ENCODE results near the gene TBCB. TPM values are rescaled to one million over a fixed set of nuclear protein-coding genes. Genes with fewer than 3 reads are reported as not detected.

Gene TBCB
- total and polyA plus RNA-seq, 9 of the 15 experiments (the other 6 are each of a cell fraction or from before 2014, with no cell fraction given): 3.5 to 115 (median 58.9) TPM

DNA sequence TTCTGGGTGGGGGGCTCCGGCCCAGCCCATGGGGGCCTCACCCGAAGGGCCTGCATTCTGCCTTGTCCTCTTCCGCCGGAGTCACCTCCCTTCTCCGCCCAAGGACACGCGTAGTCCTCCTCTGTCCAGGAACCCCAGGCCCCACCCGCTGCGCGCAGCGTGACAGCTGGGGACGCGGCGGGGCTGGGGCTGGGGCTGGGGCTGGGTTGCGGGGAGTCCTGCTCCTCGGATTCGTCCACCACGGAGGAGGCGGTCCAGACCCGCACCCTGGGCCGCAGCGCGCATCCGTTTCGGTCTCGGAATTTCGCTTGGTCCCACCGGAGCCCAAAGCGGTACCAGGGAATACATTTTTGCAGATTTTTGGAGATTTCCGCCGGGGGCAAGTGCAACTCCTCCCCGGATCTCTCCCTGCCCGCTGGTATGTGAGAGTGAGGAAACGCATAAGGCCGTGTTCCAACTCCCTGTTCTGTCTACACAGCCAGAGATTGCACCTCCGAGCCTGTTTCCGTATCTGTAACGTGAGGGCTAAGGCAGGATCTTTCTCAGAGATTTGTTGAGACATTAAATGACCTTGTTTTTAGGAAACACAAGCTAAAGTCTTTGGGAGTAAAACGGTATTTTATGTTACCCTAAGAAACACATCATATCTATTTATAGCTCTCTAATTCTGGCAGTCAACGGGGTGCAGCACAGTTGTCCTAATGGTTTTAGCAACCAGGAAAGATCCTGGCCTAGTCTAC lies 37.3 kb downstream of the TBCB start, which contains the start of gene COX7A1:
COX7A1 (minus strand) TSS at position 96 of the 740 bp plus-strand sequence; CDS start at position 56, 40 bp downstream.
- Histone ChIP-seq H3K9ac (ENCODE audit: insufficient read depth in 1 of 2, low read depth in 2 of 2, low read length in 2 of 2) (no peak within 1 kb of the TSS), H3K4me2 (ENCODE audit: insufficient read depth, low read length) (no peak within 1 kb of the TSS), H3K27me3 (ENCODE audit: control insufficient read depth in 2 of 2, insufficient read depth in 2 of 2, low read length in 2 of 2) (no peaks in the 10 kb centered on the region), H2AFZ (ENCODE audit: low read depth, low read length) (no peak within 1 kb of the TSS), H3K4me3 (no peak within 1 kb of the TSS), H3K36me3 (ENCODE audit: control insufficient read depth, insufficient read depth, low read length) (peaks cover 42% of the 10 kb centered on the region; the same call in 2 of the 3 replicates), H3K27ac (ENCODE audit: extremely low read depth, low read depth, low read length) (no peak within 1 kb of the TSS), H4K20me1 (replicated peaks; ENCODE audit: control insufficient read depth, insufficient read depth, low read length) (no peaks in the 10 kb centered on the region), H3K79me2 (ENCODE audit: control insufficient read depth, insufficient read depth, low read length) (no peaks in the 10 kb centered on the region), H3K9me3 (replicated peaks; ENCODE audit: control insufficient read depth, insufficient read depth, low read depth, low read length) (no peaks in the 10 kb centered on the region), H3K9me1 (ENCODE audit: control insufficient read depth, insufficient read depth, low read length) (no peaks in the 10 kb centered on the region), H3K4me1 (replicated peaks in 1 of 2; ENCODE audit: control insufficient read depth in 2 of 2, insufficient read depth in 2 of 2, low read length in 2 of 2) (peaks cover 0 to 13% of the 10 kb centered on the region in 2 experiments; a peak in 2 of 5 replicates)
- peak; percentile 44; the same call in 2 of the 3 replicates for ATAC-seq
- TF ChIP-seq MTA2 (IDR thresholded peaks at IDR 0.05; ENCODE audit: low read depth): no peak
- no peak for TF ChIP-seq GATA2 (CRISPR knock-in tag; IDR thresholded peaks at IDR 0.05)
- no peak for TF ChIP-seq FUS (optimal IDR thresholded peaks at IDR 0.05; ENCODE audit: low read depth, low read length)
- no peak for TF ChIP-seq ZNF584 (CRISPR knock-in tag; IDR thresholded peaks at IDR 0.05; ENCODE audit: low read depth)
- peak; percentile 46; the same call in 1 of the 2 replicates for TF ChIP-seq RBFOX2 (IDR thresholded peaks at IDR 0.05; ENCODE audit: low read depth, low read length)
- TF ChIP-seq TGIF2 (CRISPR knock-in tag; IDR thresholded peaks at IDR 0.05): no peak
- TF ChIP-seq MAFF (IDR thresholded peaks at IDR 0.05; ENCODE audit: low read length): no peak
- peak; percentile 12; the same call in 1 of the 2 replicates for TF ChIP-seq POLR2G (IDR thresholded peaks at IDR 0.05; ENCODE audit: low read depth, low read length)
- TF ChIP-seq E2F6 (IDR thresholded peaks at IDR 0.05; ENCODE audit: borderline replicate concordance in 1 of 2, extremely low read depth in 1 of 2, insufficient read depth in 1 of 2, insufficient read length in 1 of 2, low read depth in 1 of 2, low read length in 1 of 2, poor library complexity in 1 of 2, severe bottlenecking in 1 of 2): no peak
- in situ Hi-C loops (cut with MboI) (no loop called here), intact Hi-C loops (cut with micrococcal nuclease) (no loop called here)
- FAIRE-seq: no peak
- WGBS (ENCODE audit: insufficient coverage, low coverage, missing lambda C conversion rate): 91% methylated on average over 10 of the region's 40 CpGs
- CTCF ChIA-PET (ENCODE audit: low intra/inter-chr PET ratio): no interaction called here
- no TSS peak for BruUV-seq (replicated peaks)
- DNase-seq (ENCODE audit: extremely low read depth in 1 of 4, low spot score in 3 of 4): no peak
- POLR2A ChIA-PET: interaction anchor here (0.5 to 1.7 kb wide), 4 partner anchors 48 to 209 kb away, joined by 3 to 4 read pairs (median 4); partner anchors contain the start of genes ZNF146 and ZNF565

All from K562 (cell line).